AG09319 (cell line): Measurements from ENCODE around the gene RAE1.

Source experiments
- DNase-seq: peaks from one replicate; pipeline ENCODE4 v3.0.0-alpha.2; 2010; ENCODE audit warnings: low read depth; ENCODE audit errors: extremely low read depth
- CTCF ChIP-seq: IDR thresholded peaks from 2 replicates; pipeline ENCODE4 v1.5.1; 2011; ENCODE audit warnings: low read depth, mild to moderate bottlenecking, inconsistent platforms, low read length, moderate library complexity

The RAE1 gene

DNA sequence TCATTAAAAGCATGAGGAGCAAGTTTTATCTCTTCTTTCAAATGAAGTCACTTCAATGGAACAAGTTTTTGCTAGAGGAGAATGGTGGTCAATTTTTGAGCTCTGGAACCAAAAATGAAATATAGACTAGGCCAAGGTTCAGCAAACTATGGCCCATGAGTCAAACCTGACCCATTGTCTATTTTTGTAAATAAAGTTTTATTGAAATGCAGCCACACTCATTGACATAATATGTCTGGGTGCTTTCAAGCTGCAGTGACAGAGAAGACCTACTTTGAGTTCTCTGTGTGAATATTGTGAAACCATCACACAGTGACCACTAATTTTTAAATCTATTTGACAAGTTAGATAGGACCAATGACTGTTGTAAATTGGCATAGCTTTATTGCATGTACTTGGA lies 13.4 kb downstream of the RAE1 start:
- DNase-seq = no peak
- TF ChIP-seq CTCF = no peak

DNA sequence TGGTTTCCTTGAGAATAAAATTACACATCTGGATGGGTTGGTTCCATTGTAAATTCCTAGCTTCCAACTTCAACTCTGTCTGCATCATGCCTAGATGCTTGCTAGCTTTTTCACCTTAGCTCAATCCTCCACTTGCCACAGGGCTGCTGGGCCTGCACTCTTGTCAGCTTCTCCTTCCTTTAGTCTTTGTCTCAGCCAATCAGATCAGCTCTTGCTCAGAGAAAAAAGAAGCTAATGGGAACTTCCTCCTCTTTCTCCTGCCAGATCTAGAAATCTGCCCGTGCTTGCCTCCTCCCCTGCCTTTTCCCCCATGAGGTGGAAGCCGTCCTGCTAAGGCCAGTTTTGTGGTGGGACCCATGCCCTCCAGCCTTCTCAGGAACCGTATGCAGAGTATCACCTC lies 18.5 kb downstream of the RAE1 start:
- TF ChIP-seq CTCF = no peak
- DNase-seq = no peak

DNA sequence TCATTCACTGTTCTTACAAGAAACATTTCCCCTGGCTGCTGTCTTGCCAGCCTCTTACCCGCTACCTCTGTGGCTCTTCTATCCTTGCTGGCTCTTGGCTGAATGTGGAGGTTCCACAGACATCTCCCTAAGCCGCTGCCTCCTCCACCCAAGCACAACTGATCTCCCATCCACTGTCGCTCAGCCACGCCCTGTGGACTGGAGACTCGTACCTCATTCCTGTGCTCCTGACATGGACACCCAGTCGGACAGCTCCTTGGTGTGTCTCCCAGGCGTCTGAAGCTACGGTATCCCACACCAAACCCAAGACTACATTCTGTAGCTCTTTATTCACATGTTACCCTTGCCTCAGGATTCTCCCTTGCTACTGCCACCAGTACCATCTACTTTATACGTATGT lies 19.3 kb downstream of the RAE1 start:
- TF ChIP-seq CTCF = no peak
- no peak for DNase-seq

GRCh38 chr20:57371363-57371762 lies 20.3 kb downstream of the RAE1 start:
- no peak for TF ChIP-seq CTCF
- no peak for DNase-seq

- DNase-seq = no peak
- no peak for TF ChIP-seq CTCF
Observed at GRCh38 chr20:57372157-57372556, 21.1 kb downstream of the RAE1 start.

- TF ChIP-seq CTCF = no peak
- no peak for DNase-seq
Observed at GRCh38 chr20:57372581-57373350, 21.7 kb downstream of the RAE1 start.

- no peak for TF ChIP-seq CTCF
- DNase-seq = no peak
Observed at GRCh38 chr20:57374343-57374930, 23.4 kb downstream of the RAE1 start.
